HG03575 (cell line): Measurements from ENCODE around the gene PDLIM5.
"Not testable (repeated sequence)": the region's sequence is repeated elsewhere in the genome, so short reads cannot be mapped to it uniquely, and the experiment has no call there.

Source experiments
- ATAC-seq: cut with Tn5 transposase; IDR thresholded peaks from one replicate; pipeline ENCODE4 v1.9.1; 2021; ENCODE audit not compliant: unreplicated experiment, insufficient number of reproducible peaks, low FRiP score; ENCODE audit errors: extremely low read depth

PDLIM5 gene

GRCh38 chr4:94536649-94537469, 85.1 kb downstream of the PDLIM5 start:
- ATAC-seq, result no peak

- ATAC-seq, result no peak
Measured at GRCh38 chr4:94537921-94538628, 86.3 kb downstream of the PDLIM5 start.

GRCh38 chr4:94540476-94540875, 88.7 kb downstream of the PDLIM5 start:
- ATAC-seq, result no peak

DNA sequence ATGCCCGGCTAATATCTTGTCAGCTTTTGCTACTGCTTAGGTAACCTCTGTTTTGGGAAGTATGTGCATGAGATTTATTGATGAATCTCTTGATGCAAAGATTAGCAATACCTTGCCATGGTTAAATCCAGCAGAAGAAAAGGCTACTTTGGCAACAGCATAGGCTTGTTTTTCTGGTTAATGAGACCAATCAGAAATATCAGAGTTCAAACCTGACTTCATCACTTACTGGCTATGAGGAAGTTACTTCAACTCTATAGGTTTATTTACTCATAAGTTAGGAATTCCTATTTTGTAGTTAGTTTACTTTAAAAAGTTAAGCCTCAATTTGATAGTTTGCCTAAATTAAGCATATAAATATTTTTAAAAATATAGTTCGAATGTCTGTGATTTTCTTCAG, 93.1 kb downstream of the PDLIM5 start:
- no peak for ATAC-seq

- ATAC-seq, result no peak
Measured at GRCh38 chr4:94545296-94545695, 93.6 kb downstream of the PDLIM5 start.

DNA sequence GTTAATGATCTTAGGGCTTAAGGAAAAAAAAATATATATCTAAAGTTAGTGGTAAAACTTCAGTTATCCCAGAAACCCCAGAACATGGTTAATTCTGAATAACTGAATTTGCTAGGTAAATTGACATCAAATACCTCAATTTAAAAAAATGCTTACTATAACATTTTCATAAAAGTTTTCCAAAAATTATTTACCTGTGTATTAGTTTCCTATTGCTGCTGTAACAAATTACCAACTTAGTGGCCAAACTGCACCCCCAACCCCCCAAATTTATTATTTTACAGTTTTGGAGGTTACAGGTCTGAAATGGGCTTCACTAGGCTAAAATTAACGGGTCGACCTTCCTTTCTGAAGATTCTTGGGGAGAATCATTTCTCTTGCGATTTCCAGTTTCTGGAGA, 95.2 kb downstream of the PDLIM5 start:
- ATAC-seq, result no peak

GRCh38 chr4:94548571-94548970, 96.8 kb downstream of the PDLIM5 start:
- ATAC-seq, result no peak

DNA sequence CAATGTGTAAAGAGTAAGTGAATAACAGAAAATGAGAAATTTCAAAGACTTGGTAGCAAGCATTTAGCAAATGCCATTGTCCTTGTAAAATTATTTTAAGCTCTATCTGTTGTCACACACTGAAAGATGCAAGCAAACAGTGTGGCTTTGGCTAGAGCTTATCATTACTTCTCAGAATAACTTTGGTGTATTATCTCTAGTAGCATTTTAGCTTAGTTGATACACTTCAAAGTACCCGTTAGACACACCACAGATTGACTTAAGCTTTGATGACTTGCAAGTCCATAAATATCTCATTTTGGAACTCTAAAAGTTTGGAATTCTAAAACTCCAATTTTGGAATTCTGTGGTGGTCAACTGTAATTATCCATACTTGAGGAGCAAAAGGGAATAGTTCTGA, 98.6 kb downstream of the PDLIM5 start:
- no peak for ATAC-seq

DNA sequence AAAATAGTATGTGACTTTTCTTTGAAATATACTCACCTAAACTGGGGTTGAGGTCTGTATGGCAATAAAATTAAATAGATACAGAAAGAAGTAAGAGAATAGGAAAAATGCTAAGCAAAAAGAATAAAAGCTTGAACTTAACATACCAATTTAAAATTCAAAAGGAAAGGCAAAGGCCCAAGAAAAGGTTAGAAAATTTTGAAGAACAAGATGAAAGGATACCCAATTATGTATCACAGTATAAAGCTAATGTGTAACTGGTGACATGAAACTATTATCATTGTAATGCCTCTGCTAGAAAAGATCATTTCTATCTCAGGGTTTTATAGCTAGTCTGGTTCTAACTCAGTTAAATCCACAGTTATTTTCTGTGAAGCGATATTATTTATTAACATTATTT, 99.1 kb downstream of the PDLIM5 start:
- no peak for ATAC-seq

DNA sequence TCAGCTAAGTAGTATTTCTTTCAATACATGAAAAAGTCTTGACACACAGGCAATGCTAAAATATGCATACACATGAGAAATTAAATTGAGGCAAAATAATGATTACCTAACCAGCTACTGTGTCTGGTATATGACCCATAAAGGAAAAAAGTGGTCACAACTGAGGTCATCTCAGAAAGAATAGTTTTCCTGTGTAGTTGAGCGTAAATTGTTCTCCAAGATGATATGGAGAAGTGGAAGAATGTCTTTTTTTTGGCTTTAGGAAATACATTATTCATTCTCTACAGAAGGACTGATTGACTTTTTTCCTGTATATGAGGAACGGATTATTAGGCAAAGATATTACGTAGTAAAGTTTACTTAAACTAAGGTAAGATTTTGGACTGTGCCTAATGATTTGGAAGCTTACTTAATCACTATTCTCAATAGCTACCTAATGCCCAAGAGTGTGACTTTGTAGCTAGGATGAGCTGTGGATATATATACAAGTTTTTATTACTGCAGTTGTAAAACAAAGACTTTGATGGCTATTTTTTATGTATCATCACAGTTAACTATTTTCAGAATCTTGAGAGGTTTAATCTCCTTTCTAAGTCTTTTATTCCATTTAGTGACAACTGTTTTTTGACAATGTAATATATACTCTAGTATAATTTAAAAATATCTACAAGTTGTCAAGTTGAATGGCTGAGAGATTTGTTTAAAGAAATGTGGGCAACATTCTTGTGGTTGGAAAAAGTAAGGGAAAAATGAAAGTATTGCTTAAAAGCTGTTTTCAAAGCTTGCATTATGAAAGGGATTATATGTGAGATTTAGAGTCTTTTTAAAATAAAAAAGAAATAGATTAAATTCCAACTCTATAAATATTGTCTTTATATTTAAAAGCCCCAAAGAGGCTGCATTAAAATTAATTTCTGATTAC, 100.2 kb downstream of the PDLIM5 start:
- no peak for ATAC-seq

- not testable (repeated sequence) for ATAC-seq
Measured at GRCh38 chr4:94556047-94556446, 104.3 kb downstream of the PDLIM5 start.

DNA sequence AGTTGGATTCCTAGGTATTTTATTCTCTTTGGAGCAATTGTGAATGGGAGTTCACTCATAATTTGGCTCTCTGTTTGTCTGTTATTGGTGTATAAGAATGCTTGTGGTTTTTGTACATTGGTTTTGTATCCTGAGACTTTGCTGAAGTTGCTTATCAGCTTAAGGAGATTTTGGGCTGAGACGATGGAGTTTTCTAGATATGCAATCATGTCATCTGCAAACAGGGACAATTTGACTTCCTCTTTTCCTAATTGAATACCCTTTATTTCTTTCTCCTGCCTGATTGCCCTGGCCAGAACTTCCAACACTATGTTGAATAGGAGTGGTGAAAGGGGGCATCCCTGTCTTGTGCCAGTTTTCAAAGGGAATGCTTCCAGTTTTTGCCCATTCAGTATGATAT, 105.9 kb downstream of the PDLIM5 start:
- not testable (repeated sequence) for ATAC-seq

DNA sequence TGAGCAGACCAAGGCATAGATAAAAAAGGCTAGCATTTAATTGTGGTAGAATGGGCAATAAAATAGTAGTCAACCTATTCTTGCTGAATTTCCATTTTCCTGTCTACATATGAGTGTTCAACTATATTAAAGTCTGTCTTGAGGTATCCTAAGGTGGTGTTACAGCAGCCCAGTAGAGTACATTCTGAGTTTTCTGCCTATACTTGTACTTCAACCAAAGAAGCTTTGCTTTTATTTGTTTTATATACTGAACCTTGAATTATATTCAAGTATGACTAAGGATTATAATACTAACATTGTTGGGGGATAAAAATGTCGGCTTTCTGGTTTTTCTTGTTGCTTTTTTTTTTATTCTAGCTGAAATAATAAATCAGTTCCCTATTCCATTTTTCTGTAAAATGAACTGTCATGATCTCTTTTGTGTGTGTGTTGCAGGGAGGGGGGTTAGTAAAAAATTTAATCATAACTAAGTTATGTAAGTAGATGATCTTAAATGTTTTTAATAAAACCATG, 106.7 kb downstream of the PDLIM5 start:
- ATAC-seq, result no peak

- ATAC-seq, result no peak
Measured at GRCh38 chr4:94559351-94559806, 107.6 kb downstream of the PDLIM5 start.

GRCh38 chr4:94561249-94562024, 109.7 kb downstream of the PDLIM5 start:
- no peak for ATAC-seq

GRCh38 chr4:94562285-94562684, 110.5 kb downstream of the PDLIM5 start:
- no peak for ATAC-seq

GRCh38 chr4:94564252-94564651, 112.5 kb downstream of the PDLIM5 start:
- no peak for ATAC-seq

GRCh38 chr4:94566420-94566819, 114.7 kb downstream of the PDLIM5 start:
- no peak for ATAC-seq
